ENCODE data around the gene GDF2.

- TF ChIP-seq CTCF (IDR thresholded peaks at IDR 0.05; ENCODE audit: poor library complexity) (no peak), EZH2phosphoT487 (IDR thresholded peaks at IDR 0.05; ENCODE audit: low read depth, severe bottlenecking, unreplicated experiment) (no peak), EZH2 (IDR thresholded peaks at IDR 0.05; ENCODE audit: borderline replicate concordance) (no peak)
Observed at GRCh38 chr10:47353351-47353750, 31.1 kb downstream of the GDF2 start.
